ENCODE data around the gene TP53INP2.

DNA sequence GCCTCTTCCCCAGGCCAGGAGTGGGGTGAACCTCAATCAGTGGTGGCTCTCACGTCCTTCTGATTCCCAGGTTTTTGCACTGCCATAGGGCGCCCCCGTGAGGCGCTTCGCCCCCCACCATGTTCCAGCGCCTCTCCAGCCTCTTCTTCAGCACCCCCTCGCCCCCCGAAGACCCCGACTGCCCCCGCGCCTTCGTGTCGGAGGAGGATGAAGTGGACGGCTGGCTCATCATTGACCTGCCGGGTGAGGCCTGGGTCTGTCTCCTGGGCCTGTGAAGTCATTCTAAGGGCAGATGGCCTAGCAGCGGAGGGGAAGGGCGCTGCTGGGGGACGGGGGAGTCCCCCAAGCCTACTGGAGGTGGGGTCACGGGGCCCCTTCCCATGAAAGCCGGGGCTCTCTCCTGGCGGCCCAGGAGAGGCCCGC lies 4.5 kb downstream of the TP53INP2 start:
- TF ChIP-seq POLR2AphosphoS5 (IDR thresholded peaks at IDR 0.05; ENCODE audit: borderline replicate concordance, low read depth, low read length) (no peak), EZH2 (IDR thresholded peaks at IDR 0.05) (no peak), FOXP2 (optimal IDR thresholded peaks at IDR 0.05; ENCODE audit: control extremely low read depth, extremely low read length, insufficient read depth) (no peak)
